C4-2B (cell line): ENCODE results near the gene RGS10.

Experiments used
- ZFX ChIP-seq: fragments of 450-650 bp; IDR thresholded peaks from 2 replicates; pipeline ENCODE4 v1.6.1; 2017
- TF ChIP-seq, protein P1 (sequence below): fragments of 450-650 bp; conservative IDR thresholded peaks from 2 replicates; pipeline ENCODE4 v1.5.1; 2017; ENCODE audit warnings: mild to moderate bottlenecking

DNA sequence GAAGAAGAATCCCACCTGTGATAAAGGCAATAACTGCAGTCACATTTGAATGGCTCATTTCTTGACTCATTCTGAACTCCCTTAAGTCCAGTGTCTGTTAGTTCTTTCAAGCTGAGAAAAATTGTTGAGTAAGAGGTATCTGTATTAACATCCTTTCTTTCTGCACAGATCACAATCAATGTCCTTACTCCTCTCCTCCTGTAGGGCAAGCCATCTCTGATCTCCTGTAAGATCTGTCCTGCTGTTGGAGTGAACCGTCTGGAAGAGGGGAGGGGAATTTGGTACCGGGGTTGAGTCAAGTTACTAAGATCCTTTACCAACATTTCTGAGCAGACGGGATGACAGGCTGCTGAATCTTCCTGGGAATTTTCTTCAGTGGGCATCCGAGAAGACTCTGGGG is 19.6 kb upstream of the RGS10 start:
- TF ChIP-seq, protein P1, sequence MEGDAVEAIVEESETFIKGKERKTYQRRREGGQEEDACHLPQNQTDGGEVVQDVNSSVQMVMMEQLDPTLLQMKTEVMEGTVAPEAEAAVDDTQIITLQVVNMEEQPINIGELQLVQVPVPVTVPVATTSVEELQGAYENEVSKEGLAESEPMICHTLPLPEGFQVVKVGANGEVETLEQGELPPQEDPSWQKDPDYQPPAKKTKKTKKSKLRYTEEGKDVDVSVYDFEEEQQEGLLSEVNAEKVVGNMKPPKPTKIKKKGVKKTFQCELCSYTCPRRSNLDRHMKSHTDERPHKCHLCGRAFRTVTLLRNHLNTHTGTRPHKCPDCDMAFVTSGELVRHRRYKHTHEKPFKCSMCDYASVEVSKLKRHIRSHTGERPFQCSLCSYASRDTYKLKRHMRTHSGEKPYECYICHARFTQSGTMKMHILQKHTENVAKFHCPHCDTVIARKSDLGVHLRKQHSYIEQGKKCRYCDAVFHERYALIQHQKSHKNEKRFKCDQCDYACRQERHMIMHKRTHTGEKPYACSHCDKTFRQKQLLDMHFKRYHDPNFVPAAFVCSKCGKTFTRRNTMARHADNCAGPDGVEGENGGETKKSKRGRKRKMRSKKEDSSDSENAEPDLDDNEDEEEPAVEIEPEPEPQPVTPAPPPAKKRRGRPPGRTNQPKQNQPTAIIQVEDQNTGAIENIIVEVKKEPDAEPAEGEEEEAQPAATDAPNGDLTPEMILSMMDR: no peak
- no peak for TF ChIP-seq ZFX
